ENCODE measurements around the gene PTCHD4.

DNA sequence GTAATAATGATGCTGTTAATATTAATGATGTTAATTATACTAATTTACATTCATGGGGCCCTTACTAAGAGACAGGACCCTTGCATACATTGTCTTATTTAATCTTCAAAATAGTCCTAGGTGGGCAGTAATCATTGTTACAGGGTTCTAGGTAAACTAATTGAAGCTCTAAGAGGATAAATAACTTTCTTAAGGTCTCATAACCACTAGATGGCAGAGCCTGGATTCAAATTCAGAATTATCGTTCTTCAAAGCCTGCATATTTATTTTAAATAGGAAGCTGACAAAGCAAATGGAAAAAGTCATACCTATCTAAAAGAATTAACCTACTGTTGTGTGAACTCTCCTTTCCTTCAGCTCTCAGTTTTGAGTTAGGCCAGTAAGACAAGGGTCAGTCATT, 23.5 kb downstream of the PTCHD4 start:
- TF ChIP-seq, protein P1, sequence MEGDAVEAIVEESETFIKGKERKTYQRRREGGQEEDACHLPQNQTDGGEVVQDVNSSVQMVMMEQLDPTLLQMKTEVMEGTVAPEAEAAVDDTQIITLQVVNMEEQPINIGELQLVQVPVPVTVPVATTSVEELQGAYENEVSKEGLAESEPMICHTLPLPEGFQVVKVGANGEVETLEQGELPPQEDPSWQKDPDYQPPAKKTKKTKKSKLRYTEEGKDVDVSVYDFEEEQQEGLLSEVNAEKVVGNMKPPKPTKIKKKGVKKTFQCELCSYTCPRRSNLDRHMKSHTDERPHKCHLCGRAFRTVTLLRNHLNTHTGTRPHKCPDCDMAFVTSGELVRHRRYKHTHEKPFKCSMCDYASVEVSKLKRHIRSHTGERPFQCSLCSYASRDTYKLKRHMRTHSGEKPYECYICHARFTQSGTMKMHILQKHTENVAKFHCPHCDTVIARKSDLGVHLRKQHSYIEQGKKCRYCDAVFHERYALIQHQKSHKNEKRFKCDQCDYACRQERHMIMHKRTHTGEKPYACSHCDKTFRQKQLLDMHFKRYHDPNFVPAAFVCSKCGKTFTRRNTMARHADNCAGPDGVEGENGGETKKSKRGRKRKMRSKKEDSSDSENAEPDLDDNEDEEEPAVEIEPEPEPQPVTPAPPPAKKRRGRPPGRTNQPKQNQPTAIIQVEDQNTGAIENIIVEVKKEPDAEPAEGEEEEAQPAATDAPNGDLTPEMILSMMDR (IDR thresholded peaks at IDR 0.05 in 8 of 11, conservative IDR thresholded peaks at IDR 0.05 in 3 of 11): no peak
- TF ChIP-seq POLR2AphosphoS5 (IDR thresholded peaks at IDR 0.05): no peak
